OCI-LY3 (cell line): ENCODE measurements around the gene ARHGAP28.

ENCODE experiments used
- EZH2phosphoT487 ChIP-seq: fragments of 200-600 bp; shearing (Covaris generic); IDR thresholded peaks from 2 replicates; pipeline ENCODE4 v1.6.1; 2018; ENCODE audit warnings: antibody characterized with exemption, mixed run types, low read depth
- TF ChIP-seq, protein P1 (sequence below): fragments of 200-600, 300-600 bp; sonication (generic); IDR thresholded peaks from 2 replicates; pipeline ENCODE4 v1.5.1; 2014; ENCODE audit warnings: antibody characterized with exemption, low read length, low read depth

- TF ChIP-seq, protein P1, sequence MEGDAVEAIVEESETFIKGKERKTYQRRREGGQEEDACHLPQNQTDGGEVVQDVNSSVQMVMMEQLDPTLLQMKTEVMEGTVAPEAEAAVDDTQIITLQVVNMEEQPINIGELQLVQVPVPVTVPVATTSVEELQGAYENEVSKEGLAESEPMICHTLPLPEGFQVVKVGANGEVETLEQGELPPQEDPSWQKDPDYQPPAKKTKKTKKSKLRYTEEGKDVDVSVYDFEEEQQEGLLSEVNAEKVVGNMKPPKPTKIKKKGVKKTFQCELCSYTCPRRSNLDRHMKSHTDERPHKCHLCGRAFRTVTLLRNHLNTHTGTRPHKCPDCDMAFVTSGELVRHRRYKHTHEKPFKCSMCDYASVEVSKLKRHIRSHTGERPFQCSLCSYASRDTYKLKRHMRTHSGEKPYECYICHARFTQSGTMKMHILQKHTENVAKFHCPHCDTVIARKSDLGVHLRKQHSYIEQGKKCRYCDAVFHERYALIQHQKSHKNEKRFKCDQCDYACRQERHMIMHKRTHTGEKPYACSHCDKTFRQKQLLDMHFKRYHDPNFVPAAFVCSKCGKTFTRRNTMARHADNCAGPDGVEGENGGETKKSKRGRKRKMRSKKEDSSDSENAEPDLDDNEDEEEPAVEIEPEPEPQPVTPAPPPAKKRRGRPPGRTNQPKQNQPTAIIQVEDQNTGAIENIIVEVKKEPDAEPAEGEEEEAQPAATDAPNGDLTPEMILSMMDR, result no peak
- TF ChIP-seq EZH2phosphoT487, result no peak
Observed at GRCh38 chr18:6811816-6812215, 82.3 kb downstream of the ARHGAP28 start.
